Measurements from ENCODE around the gene NKX2-2. TPM values are rescaled to one million over a fixed set of nuclear protein-coding genes. Genes with fewer than 3 reads are reported as not detected.

Gene NKX2-2
- polyA plus RNA-seq, 2 of the 4 experiments (the other 2 are of a cell fraction): not detected

DNA sequence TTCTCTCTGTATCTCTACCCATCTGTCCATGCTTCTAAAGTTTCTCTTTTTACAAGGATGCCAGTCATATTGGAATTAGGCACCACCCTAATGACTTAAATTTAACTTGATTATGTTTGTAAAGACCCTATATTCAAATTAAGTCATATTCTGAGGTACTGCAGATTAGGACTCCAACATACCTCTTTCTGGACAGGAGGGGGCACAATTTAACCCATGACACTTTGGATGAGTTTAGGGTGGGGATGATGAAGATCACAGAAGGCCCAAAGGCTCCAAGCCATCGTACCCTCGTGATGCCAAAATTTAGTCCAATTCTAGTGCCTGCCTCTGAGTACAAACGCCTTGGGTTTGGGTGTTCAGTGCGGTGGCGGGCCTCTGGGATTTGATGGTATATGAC lies 15.0 kb upstream of the NKX2-2 start:
- no peak for FAIRE-seq

DNA sequence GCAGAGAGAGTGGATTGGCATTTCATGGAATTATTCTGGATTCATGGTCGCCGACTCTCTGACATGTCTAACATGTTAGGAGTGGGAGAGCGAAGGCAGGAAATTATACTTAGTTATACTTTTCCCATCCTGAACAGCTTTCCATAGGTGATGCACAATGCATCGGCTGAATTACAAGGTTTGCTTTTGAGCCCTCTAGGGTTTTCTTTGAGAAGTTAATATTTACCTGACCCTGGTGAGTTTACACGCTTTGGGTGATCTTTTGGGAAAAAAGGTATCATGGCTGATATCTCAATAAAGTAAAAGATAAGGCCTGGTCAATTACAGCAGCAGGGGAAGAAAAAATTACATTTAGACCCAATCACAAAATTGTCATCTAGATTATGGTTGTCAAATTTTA lies 14.0 kb upstream of the NKX2-2 start:
- no peak overlapping the region for H3K4me3 ChIP-seq
- H3K9me3 ChIP-seq: 0 out of 3 replicates have a peak, but pooled peaks cover 2% of the 10 kb centered on the region
- FAIRE-seq (no peak), DNase-seq (ENCODE audit: low read depth in 1 of 2, low spot score in 1 of 2) (no peak), ATAC-seq (no peak)
- H3K4me1 ChIP-seq: no peaks in the 10 kb centered on the region
- no peak for TF ChIP-seq ZFP36 (IDR thresholded peaks at IDR 0.05; ENCODE audit: borderline replicate concordance, partially characterized antibody)
- no peak for TF ChIP-seq MAZ (IDR thresholded peaks at IDR 0.05; ENCODE audit: borderline replicate concordance, low read depth, low read length)
- TF ChIP-seq, protein P1, sequence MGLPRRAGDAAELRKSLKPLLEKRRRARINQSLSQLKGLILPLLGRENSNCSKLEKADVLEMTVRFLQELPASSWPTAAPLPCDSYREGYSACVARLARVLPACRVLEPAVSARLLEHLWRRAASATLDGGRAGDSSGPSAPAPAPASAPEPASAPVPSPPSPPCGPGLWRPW (IDR thresholded peaks at IDR 0.05): no peak
- TF ChIP-seq, protein P2, sequence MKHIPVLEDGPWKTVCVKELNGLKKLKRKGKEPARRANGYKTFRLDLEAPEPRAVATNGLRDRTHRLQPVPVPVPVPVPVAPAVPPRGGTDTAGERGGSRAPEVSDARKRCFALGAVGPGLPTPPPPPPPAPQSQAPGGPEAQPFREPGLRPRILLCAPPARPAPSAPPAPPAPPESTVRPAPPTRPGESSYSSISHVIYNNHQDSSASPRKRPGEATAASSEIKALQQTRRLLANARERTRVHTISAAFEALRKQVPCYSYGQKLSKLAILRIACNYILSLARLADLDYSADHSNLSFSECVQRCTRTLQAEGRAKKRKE (CRISPR knock-in tag; IDR thresholded peaks at IDR 0.05; ENCODE audit: low read depth): no peak
- no peak for TF ChIP-seq FOSL2 (IDR thresholded peaks at IDR 0.05)
- TF ChIP-seq FOSL2 (CRISPR knock-in tag; IDR thresholded peaks at IDR 0.05): no peak
- TF ChIP-seq POLR2A (IDR thresholded peaks at IDR 0.05; ENCODE audit: low read length): no peak
- no peak for TF ChIP-seq RFX5 (IDR thresholded peaks at IDR 0.05)
- TF ChIP-seq HOXA7 (CRISPR knock-in tag; IDR thresholded peaks at IDR 0.05): no peak
- no peak for TF ChIP-seq RNF2 (IDR thresholded peaks at IDR 0.05; ENCODE audit: borderline replicate concordance, low read depth)
- no peak for TF ChIP-seq HDAC2 (IDR thresholded peaks at IDR 0.05)
- no peak for TF ChIP-seq TFCP2L1 (CRISPR knock-in tag; IDR thresholded peaks at IDR 0.05)
- no peak for TF ChIP-seq EHMT2 (IDR thresholded peaks at IDR 0.05; ENCODE audit: low read depth)
- TF ChIP-seq SREBF2 (IDR thresholded peaks at IDR 0.05): no peak
- no peak for TF ChIP-seq JUNB (IDR thresholded peaks at IDR 0.05)
- TF ChIP-seq, protein P3, sequence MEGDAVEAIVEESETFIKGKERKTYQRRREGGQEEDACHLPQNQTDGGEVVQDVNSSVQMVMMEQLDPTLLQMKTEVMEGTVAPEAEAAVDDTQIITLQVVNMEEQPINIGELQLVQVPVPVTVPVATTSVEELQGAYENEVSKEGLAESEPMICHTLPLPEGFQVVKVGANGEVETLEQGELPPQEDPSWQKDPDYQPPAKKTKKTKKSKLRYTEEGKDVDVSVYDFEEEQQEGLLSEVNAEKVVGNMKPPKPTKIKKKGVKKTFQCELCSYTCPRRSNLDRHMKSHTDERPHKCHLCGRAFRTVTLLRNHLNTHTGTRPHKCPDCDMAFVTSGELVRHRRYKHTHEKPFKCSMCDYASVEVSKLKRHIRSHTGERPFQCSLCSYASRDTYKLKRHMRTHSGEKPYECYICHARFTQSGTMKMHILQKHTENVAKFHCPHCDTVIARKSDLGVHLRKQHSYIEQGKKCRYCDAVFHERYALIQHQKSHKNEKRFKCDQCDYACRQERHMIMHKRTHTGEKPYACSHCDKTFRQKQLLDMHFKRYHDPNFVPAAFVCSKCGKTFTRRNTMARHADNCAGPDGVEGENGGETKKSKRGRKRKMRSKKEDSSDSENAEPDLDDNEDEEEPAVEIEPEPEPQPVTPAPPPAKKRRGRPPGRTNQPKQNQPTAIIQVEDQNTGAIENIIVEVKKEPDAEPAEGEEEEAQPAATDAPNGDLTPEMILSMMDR (IDR thresholded peaks at IDR 0.05): no peak
- no peak for TF ChIP-seq EHF (CRISPR knock-in tag; IDR thresholded peaks at IDR 0.05)
- TF ChIP-seq, protein P4, sequence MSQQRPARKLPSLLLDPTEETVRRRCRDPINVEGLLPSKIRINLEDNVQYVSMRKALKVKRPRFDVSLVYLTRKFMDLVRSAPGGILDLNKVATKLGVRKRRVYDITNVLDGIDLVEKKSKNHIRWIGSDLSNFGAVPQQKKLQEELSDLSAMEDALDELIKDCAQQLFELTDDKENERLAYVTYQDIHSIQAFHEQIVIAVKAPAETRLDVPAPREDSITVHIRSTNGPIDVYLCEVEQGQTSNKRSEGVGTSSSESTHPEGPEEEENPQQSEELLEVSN (IDR thresholded peaks at IDR 0.05; ENCODE audit: borderline replicate concordance, low read depth): no peak
- TF ChIP-seq, protein P5, sequence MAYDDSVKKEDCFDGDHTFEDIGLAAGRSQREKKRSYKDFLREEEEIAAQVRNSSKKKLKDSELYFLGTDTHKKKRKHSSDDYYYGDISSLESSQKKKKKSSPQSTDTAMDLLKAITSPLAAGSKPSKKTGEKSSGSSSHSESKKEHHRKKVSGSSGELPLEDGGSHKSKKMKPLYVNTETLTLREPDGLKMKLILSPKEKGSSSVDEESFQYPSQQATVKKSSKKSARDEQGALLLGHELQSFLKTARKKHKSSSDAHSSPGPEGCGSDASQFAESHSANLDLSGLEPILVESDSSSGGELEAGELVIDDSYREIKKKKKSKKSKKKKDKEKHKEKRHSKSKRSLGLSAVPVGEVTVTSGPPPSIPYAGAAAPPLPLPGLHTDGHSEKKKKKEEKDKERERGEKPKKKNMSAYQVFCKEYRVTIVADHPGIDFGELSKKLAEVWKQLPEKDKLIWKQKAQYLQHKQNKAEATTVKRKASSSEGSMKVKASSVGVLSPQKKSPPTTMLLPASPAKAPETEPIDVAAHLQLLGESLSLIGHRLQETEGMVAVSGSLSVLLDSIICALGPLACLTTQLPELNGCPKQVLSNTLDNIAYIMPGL (CRISPR knock-in tag; IDR thresholded peaks at IDR 0.05; ENCODE audit: borderline replicate concordance): no peak
- POLR2A ChIA-PET: no interaction called here
- WGBS (ENCODE audit: missing lambda C conversion rate): 29% methylated on average over 5 of the region's 5 CpGs
- H3K4me2 ChIP-seq: no peak overlapping the region
- CTCF ChIA-PET: interaction anchor here (1.4 kb wide), 2 partner anchors 44 to 88 kb away, joined by 3 to 6 read pairs; no protein-coding TSS in a partner anchor
- H3K27ac ChIP-seq: no peak overlapping the region

More for the DNA sequence above, 15.0 kb upstream of the NKX2-2 start:
- 49% methylated on average over 5 of the region's 5 CpGs for WGBS (ENCODE audit: missing lambda C conversion rate)
- CTCF ChIA-PET: interaction anchor here (0.8 to 1.6 kb wide), 10 partner anchors 12 to 668 kb away, joined by 3 to 8 read pairs (median 4); no protein-coding TSS in a partner anchor
- DNase-seq (ENCODE audit: low read depth in 1 of 2, low spot score in 1 of 2) (no peak), ATAC-seq (no peak)
- H3K9me3 ChIP-seq: 0 out of 3 replicates have a peak, but pooled peaks cover 2% of the 10 kb centered on the region
- no peak for TF ChIP-seq MAZ (IDR thresholded peaks at IDR 0.05; ENCODE audit: borderline replicate concordance, low read depth, low read length)
- TF ChIP-seq KDM5A (IDR thresholded peaks at IDR 0.05): no peak
- TF ChIP-seq KDM1A (IDR thresholded peaks at IDR 0.05; ENCODE audit: low read depth): no peak
- no peak for TF ChIP-seq EHMT2 (IDR thresholded peaks at IDR 0.05; ENCODE audit: low read depth)
- TF ChIP-seq RAD21 (conservative IDR thresholded peaks at IDR 0.05 in 1 of 2, IDR thresholded peaks at IDR 0.05 in 1 of 2): no peak
- no peak for TF ChIP-seq RCOR1 (IDR thresholded peaks at IDR 0.05; ENCODE audit: low read depth, low read length)
- TF ChIP-seq TFCP2L1 (CRISPR knock-in tag; IDR thresholded peaks at IDR 0.05): no peak
- no peak overlapping the region for H3K27ac ChIP-seq
- no peak overlapping the region for H3K4me2 ChIP-seq
- POLR2A ChIA-PET: no interaction called here
- no peaks in the 10 kb centered on the region for H3K4me1 ChIP-seq
- H3K4me3 ChIP-seq: no peak overlapping the region
